HepG2 (cell line): ENCODE results near the gene C11orf42. TPM values are rescaled to one million over a fixed set of nuclear protein-coding genes. Genes with fewer than 3 reads are reported as not detected.
A peak's percentile ranks its signal among the peaks of the same experiment; 100 is the strongest.

ENCODE experiments used
- AKAP8 ChIP-seq: sonication (generic); formaldehyde crosslinking; IDR thresholded peaks from 2 replicates; pipeline ENCODE4 v1.5.1; 2020; ENCODE audit warnings: mild to moderate bottlenecking, missing genetic modification reagents
- ARNT2 ChIP-seq: sonication (generic); formaldehyde crosslinking; IDR thresholded peaks from 2 replicates; pipeline ENCODE4 v1.8.0; 2022; ENCODE audit warnings: mild to moderate bottlenecking, low read depth, missing genetic modification reagents, moderate library complexity
- CHD2 ChIP-seq: IDR thresholded peaks from 2 replicates; pipeline ENCODE4 v1.6.1; 2011; ENCODE audit warnings: low read depth, low read length, improper control_type of control experiment
- EEA1 ChIP-seq: sonication (generic); formaldehyde crosslinking; IDR thresholded peaks from 2 replicates; pipeline ENCODE4 v1.5.1; 2020; ENCODE audit warnings: mild to moderate bottlenecking, missing genetic modification reagents, borderline replicate concordance
- FOXO1 ChIP-seq: sonication (generic); formaldehyde crosslinking; IDR thresholded peaks from 2 replicates; pipeline ENCODE4 v1.4.0; 2020; ENCODE audit warnings: missing genetic modification reagents
- KLF6 ChIP-seq: IDR thresholded peaks from 2 replicates; pipeline ENCODE4 v1.8.0; 2016; ENCODE audit warnings: missing biosample characterization, missing genetic modification reagents
- MTF2 ChIP-seq: sonication (generic); formaldehyde crosslinking; IDR thresholded peaks from 2 replicates; pipeline ENCODE4 v1.5.0; 2020; ENCODE audit warnings: missing genetic modification reagents, borderline replicate concordance
- NFE2L1 ChIP-seq: sonication (generic); formaldehyde crosslinking; IDR thresholded peaks from 2 replicates; pipeline ENCODE4 v1.4.0; 2020; ENCODE audit warnings: missing genetic modification reagents, mild to moderate bottlenecking, borderline replicate concordance
- RBM39 ChIP-seq: fragments of 200-400 bp; formaldehyde crosslinking; IDR thresholded peaks from one replicate; pipeline ENCODE4 v1.6.1; 2018; ENCODE audit warnings: antibody characterized with exemption, mild to moderate bottlenecking, low read depth, low read length; ENCODE audit not compliant: poor library complexity, severe bottlenecking
- TCF12 ChIP-seq, 2 experiments: fragments of 450-650 bp in 1 of 2; sonication (generic) in 1 of 2; formaldehyde crosslinking in 1 of 2; IDR thresholded peaks; 2 replicates each; pipeline versions ENCODE4 v1.6.1 to v1.8.0; 2017 to 2022; ENCODE audit warnings: antibody characterized with exemption in 1 of 2, mild to moderate bottlenecking in 1 of 2, missing genetic modification reagents in 1 of 2, moderate library complexity in 1 of 2
- TEAD2 ChIP-seq: sonication (generic); formaldehyde crosslinking; IDR thresholded peaks from 2 replicates; pipeline ENCODE4 v1.9.0; 2021; ENCODE audit warnings: missing genetic modification reagents
- ZFX ChIP-seq: sonication (generic); formaldehyde crosslinking; IDR thresholded peaks from 2 replicates; pipeline ENCODE4 v1.4.0; 2020; ENCODE audit warnings: mild to moderate bottlenecking, low read depth, missing genetic modification reagents, moderate library complexity
- ZNF101 ChIP-seq: sonication (generic); formaldehyde crosslinking; IDR thresholded peaks from 2 replicates; pipeline ENCODE4 v1.4.0; 2020; ENCODE audit warnings: mild to moderate bottlenecking, low read depth, missing genetic modification reagents, borderline replicate concordance
- ZNF383 ChIP-seq: sonication (generic); formaldehyde crosslinking; IDR thresholded peaks from 2 replicates; pipeline ENCODE4 v1.4.0; 2020; ENCODE audit warnings: missing genetic modification reagents, mild to moderate bottlenecking, borderline replicate concordance
- ZNF484 ChIP-seq: sonication (generic); formaldehyde crosslinking; IDR thresholded peaks from 2 replicates; pipeline ENCODE4 v1.5.1; 2020; ENCODE audit warnings: mild to moderate bottlenecking, low read depth, missing genetic modification reagents, borderline replicate concordance
- ZNF572 ChIP-seq: sonication (generic); formaldehyde crosslinking; IDR thresholded peaks from 2 replicates; pipeline ENCODE4 v1.5.1; 2020; ENCODE audit warnings: mild to moderate bottlenecking, missing genetic modification reagents
- ZNF674 ChIP-seq: sonication (generic); formaldehyde crosslinking; IDR thresholded peaks from 2 replicates; pipeline ENCODE4 v1.5.0; 2020; ENCODE audit warnings: low read depth, mild to moderate bottlenecking, missing genetic modification reagents
- ZNF709 ChIP-seq: sonication (generic); formaldehyde crosslinking; IDR thresholded peaks from 2 replicates; pipeline ENCODE4 v1.5.0; 2020; ENCODE audit warnings: mild to moderate bottlenecking, missing genetic modification reagents
- ZNF75D ChIP-seq: sonication (generic); formaldehyde crosslinking; IDR thresholded peaks from 2 replicates; pipeline ENCODE4 v1.8.1; 2023; ENCODE audit warnings: missing genetic modification reagents, mild to moderate bottlenecking, borderline replicate concordance
- ZNF782 ChIP-seq: sonication (generic); formaldehyde crosslinking; IDR thresholded peaks from 2 replicates; pipeline ENCODE4 v1.4.0; 2020; ENCODE audit warnings: missing genetic modification reagents, mild to moderate bottlenecking, borderline replicate concordance
- ZSCAN9 ChIP-seq: IDR thresholded peaks from 2 replicates; pipeline ENCODE4 v1.6.1; 2016; ENCODE audit warnings: borderline replicate concordance
- polyA plus RNA-seq, 8 experiments: library from polyadenylated mRNA; depleted of rRNA in 3 of 8; stranded (reverse) in 7 of 8; unstranded in 1 of 8; fragments of >200 nt; fragmentation: Illumina TruSeq in 4 of 8; extraction: Trizol in 4 of 8; gene quantifications; 2 replicates each; pipeline versions ENCODE4 v1.2.1 to v1.2.3, GENCODE V29; 2011 to 2016; ENCODE audit warnings: low read depth in 4 of 8, missing spikeins in 1 of 8, mixed read lengths in 1 of 8; ENCODE audit not compliant: insufficient read depth in 1 of 8
- total RNA-seq, 5 experiments: library from RNA; depleted of rRNA; stranded (reverse); fragments of >200 nt; fragmentation: Illumina TruSeq; extraction: Trizol; gene quantifications; 2 replicates each; pipeline ENCODE4 v1.2.3, GENCODE V29; 2016; ENCODE audit warnings: low read depth in 1 of 5
- TF ChIP-seq, protein P1 (sequence below): conservative IDR thresholded peaks from 2 replicates; pipeline ENCODE4 v1.6.1; 2018; ENCODE audit warnings: missing genetic modification reagents
- TF ChIP-seq, protein P2 (sequence below): sonication (generic); formaldehyde crosslinking; IDR thresholded peaks from 2 replicates; pipeline ENCODE4 v1.4.0; 2020; ENCODE audit warnings: missing genetic modification reagents, borderline replicate concordance

C11orf42 gene
- total and polyA plus RNA-seq, 2 of the 13 experiments (the other 11 are each of a cell fraction or from before 2014, with no cell fraction given), result not detected

DNA sequence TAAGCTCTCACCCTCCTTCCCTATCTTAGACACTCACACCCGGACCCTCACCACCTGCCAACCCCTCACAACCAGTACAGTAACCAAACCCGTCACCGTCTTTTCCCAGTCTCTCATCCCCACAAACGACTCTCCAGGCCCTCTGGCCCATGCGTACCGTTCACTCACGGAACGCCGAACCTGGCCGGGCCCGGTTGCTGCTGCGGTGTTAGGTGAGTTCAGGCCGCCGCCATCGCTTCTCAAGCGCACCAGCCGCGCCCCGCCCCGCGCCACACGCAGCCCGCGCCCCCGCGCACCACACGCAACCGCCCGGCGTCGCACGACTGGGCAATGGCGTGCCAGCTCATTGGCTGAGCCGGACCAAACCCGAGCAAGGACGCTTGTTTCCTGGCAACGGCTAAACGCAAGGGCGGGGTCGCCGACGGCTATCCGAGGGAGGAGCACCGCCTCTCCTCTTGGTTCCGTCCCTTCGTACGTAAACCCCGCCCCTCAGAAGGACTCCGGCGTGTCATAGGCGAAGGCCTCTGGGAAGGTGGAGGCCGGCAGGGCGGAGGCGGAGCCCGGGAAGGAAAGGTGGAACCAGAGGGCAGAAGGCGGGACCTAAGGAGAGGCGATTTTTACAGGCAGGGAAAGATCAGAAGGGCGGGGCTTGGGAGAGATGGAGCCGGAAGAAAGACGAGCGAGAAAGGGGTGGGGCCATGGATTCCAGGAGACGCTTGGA, 29.2 kb downstream of the C11orf42 start, which contains the start of gene FHIP1B (continued):
- TF ChIP-seq ZSCAN9 (CRISPR knock-in tag) (no peak), ZFX (CRISPR knock-in tag) (peak; percentile 93), NFE2L1 (no peak), RBM39 (no peak), ZNF101 (CRISPR knock-in tag) (no peak), EEA1 (CRISPR knock-in tag) (no peak), CHD2 (no peak), ZNF383 (CRISPR knock-in tag) (no peak), TEAD2 (no peak), ZNF75D (no peak), MTF2 (CRISPR knock-in tag) (no peak), AKAP8 (CRISPR knock-in tag) (no peak), ARNT2 (peak; percentile 68; the same call in 1 of the 2 replicates), KLF6 (CRISPR knock-in tag) (no peak), ZNF572 (CRISPR knock-in tag) (no peak), ZNF674 (CRISPR knock-in tag) (no peak), FOXO1 (CRISPR knock-in tag) (no peak), TCF12 (IDR thresholded peaks at IDR 0.05) (no peak), TCF12 (CRISPR knock-in tag; IDR thresholded peaks at IDR 0.05) (no peak), ZNF782 (CRISPR knock-in tag) (no peak), ZNF484 (CRISPR knock-in tag) (no peak), ZNF709 (CRISPR knock-in tag) (peak; percentile 71; the same call in 1 of the 2 replicates)
- TF ChIP-seq, protein P1, sequence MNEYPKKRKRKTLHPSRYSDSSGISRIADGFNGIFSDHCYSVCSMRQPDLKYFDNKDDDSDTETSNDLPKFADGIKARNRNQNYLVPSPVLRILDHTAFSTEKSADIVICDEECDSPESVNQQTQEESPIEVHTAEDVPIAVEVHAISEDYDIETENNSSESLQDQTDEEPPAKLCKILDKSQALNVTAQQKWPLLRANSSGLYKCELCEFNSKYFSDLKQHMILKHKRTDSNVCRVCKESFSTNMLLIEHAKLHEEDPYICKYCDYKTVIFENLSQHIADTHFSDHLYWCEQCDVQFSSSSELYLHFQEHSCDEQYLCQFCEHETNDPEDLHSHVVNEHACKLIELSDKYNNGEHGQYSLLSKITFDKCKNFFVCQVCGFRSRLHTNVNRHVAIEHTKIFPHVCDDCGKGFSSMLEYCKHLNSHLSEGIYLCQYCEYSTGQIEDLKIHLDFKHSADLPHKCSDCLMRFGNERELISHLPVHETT (CRISPR knock-in tag), result no peak
- TF ChIP-seq, protein P2, sequence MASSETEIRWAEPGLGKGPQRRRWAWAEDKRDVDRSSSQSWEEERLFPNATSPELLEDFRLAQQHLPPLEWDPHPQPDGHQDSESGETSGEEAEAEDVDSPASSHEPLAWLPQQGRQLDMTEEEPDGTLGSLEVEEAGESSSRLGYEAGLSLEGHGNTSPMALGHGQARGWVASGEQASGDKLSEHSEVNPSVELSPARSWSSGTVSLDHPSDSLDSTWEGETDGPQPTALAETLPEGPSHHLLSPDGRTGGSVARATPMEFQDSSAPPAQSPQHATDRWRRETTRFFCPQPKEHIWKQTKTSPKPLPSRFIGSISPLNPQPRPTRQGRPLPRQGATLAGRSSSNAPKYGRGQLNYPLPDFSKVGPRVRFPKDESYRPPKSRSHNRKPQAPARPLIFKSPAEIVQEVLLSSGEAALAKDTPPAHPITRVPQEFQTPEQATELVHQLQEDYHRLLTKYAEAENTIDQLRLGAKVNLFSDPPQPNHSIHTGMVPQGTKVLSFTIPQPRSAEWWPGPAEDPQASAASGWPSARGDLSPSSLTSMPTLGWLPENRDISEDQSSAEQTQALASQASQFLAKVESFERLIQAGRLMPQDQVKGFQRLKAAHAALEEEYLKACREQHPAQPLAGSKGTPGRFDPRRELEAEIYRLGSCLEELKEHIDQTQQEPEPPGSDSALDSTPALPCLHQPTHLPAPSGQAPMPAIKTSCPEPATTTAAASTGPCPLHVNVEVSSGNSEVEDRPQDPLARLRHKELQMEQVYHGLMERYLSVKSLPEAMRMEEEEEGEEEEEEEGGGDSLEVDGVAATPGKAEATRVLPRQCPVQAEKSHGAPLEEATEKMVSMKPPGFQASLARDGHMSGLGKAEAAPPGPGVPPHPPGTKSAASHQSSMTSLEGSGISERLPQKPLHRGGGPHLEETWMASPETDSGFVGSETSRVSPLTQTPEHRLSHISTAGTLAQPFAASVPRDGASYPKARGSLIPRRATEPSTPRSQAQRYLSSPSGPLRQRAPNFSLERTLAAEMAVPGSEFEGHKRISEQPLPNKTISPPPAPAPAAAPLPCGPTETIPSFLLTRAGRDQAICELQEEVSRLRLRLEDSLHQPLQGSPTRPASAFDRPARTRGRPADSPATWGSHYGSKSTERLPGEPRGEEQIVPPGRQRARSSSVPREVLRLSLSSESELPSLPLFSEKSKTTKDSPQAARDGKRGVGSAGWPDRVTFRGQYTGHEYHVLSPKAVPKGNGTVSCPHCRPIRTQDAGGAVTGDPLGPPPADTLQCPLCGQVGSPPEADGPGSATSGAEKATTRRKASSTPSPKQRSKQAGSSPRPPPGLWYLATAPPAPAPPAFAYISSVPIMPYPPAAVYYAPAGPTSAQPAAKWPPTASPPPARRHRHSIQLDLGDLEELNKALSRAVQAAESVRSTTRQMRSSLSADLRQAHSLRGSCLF, result no peak
